OCI-LY3 (cell line): Measurements from ENCODE around the gene HIPK2.
"Not testable (repeated sequence)": the region's sequence is repeated elsewhere in the genome, so short reads cannot be mapped to it uniquely, and the experiment has no call there.

Source experiments
- H2AFZ ChIP-seq: fragments of 200-600, 300-600 bp; shearing (Covaris generic); 2 replicates; pipeline ENCODE4 v1.6.0; 2014; ENCODE audit warnings: antibody characterized with exemption, low read depth, low read length
- H3K27ac ChIP-seq: fragments of 200-600, 300-600 bp; sonication (generic); 2 replicates; pipeline ENCODE4 v1.5.1; 2014; ENCODE audit warnings: mild to moderate bottlenecking, low read length, moderate library complexity, mixed read lengths
- H3K27me3 ChIP-seq: fragments of 200-600, 300-600 bp; sonication (generic); 2 replicates; pipeline ENCODE4 v1.6.1; 2014; ENCODE audit warnings: low read depth, low read length, mixed read lengths
- H3K36me3 ChIP-seq: fragments of 200-600, 300-600 bp; sonication (generic); replicated peaks from 2 replicates; pipeline ENCODE3; 2014; ENCODE audit warnings: low read depth, low read length, mixed read lengths
- H3K4me1 ChIP-seq: fragments of 300-600, 200-600 bp; sonication (generic); 2 replicates; pipeline ENCODE4 v1.6.1; 2014; ENCODE audit warnings: low read length, mixed read lengths
- H3K4me2 ChIP-seq: fragments of 200-600, 300-600 bp; sonication (generic); 2 replicates; pipeline ENCODE4 v1.6.1; 2014; ENCODE audit warnings: low read length, mixed read lengths
- H3K4me3 ChIP-seq: fragments of 300-600, 200-600 bp; sonication (generic); 2 replicates; pipeline ENCODE4 v1.5.1; 2014; ENCODE audit warnings: antibody characterized with exemption, mild to moderate bottlenecking, low read length, moderate library complexity
- H3K79me2 ChIP-seq: fragments of 300-600, 200-600 bp; shearing (Covaris generic); 2 replicates; pipeline ENCODE4 v1.6.1; 2014; ENCODE audit warnings: mild to moderate bottlenecking, low read length, mixed read lengths
- H3K9ac ChIP-seq: fragments of 300-600, 200-600 bp; shearing (Covaris generic); 2 replicates; pipeline ENCODE4 v1.6.0; 2014; ENCODE audit warnings: mild to moderate bottlenecking, low read length, moderate library complexity
- H3K9me3 ChIP-seq: fragments of 200-600, 300-600 bp; shearing (Covaris generic); 2 replicates; pipeline ENCODE4 v1.6.1; 2014; ENCODE audit warnings: low read length, mixed read lengths; ENCODE audit not compliant: insufficient read depth
- H4K20me1 ChIP-seq: fragments of 200-600, 300-600 bp; sonication (generic); 2 replicates; pipeline ENCODE4 v1.6.1; 2016; ENCODE audit warnings: low read length, mixed read lengths; ENCODE audit not compliant: insufficient read depth
- EZH2phosphoT487 ChIP-seq: fragments of 200-600 bp; shearing (Covaris generic); IDR thresholded peaks from 2 replicates; pipeline ENCODE4 v1.6.1; 2018; ENCODE audit warnings: antibody characterized with exemption, mixed run types, low read depth
- TF ChIP-seq, protein P1 (sequence below): fragments of 200-600, 300-600 bp; sonication (generic); IDR thresholded peaks from 2 replicates; pipeline ENCODE4 v1.5.1; 2014; ENCODE audit warnings: antibody characterized with exemption, low read length, low read depth

Gene HIPK2

DNA sequence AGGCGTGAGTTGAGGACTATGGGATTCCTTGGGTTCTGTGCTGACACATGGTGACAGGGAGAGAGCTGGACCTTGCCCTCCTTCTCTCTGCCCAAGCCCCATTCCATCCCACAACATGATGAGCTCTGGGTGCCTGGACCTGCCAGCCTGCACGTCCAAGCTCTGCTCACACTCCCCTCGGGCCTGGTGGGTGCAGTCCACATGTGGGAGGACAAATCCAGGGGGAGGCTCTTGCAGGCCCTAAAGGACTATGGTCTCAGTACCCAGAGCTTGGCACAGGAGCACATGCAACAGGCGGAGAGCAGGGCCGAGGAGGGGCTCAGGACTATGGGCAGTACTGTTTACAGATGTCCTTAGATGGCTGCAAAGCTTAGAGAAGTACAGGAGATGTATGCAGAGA lies 162.9 kb downstream of the HIPK2 start:
- H3K9ac ChIP-seq, result no peak overlapping the region
- TF ChIP-seq EZH2phosphoT487, result no peak
- TF ChIP-seq, protein P1, sequence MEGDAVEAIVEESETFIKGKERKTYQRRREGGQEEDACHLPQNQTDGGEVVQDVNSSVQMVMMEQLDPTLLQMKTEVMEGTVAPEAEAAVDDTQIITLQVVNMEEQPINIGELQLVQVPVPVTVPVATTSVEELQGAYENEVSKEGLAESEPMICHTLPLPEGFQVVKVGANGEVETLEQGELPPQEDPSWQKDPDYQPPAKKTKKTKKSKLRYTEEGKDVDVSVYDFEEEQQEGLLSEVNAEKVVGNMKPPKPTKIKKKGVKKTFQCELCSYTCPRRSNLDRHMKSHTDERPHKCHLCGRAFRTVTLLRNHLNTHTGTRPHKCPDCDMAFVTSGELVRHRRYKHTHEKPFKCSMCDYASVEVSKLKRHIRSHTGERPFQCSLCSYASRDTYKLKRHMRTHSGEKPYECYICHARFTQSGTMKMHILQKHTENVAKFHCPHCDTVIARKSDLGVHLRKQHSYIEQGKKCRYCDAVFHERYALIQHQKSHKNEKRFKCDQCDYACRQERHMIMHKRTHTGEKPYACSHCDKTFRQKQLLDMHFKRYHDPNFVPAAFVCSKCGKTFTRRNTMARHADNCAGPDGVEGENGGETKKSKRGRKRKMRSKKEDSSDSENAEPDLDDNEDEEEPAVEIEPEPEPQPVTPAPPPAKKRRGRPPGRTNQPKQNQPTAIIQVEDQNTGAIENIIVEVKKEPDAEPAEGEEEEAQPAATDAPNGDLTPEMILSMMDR, result no peak
- no peaks in the 10 kb centered on the region for H3K79me2 ChIP-seq
- H3K36me3 ChIP-seq, result no peaks in the 10 kb centered on the region
- no peaks in the 10 kb centered on the region for H4K20me1 ChIP-seq
- H3K4me1 ChIP-seq, result no peaks in the 10 kb centered on the region
- no peaks in the 10 kb centered on the region; the same call in 1 of the 2 replicates for H3K27me3 ChIP-seq
- H3K4me2 ChIP-seq, result no peak overlapping the region
- H3K4me3 ChIP-seq, result no peak overlapping the region
- no peaks in the 10 kb centered on the region for H3K9me3 ChIP-seq
- H3K27ac ChIP-seq, result no peak overlapping the region
- H2AFZ ChIP-seq, result no peak overlapping the region

DNA sequence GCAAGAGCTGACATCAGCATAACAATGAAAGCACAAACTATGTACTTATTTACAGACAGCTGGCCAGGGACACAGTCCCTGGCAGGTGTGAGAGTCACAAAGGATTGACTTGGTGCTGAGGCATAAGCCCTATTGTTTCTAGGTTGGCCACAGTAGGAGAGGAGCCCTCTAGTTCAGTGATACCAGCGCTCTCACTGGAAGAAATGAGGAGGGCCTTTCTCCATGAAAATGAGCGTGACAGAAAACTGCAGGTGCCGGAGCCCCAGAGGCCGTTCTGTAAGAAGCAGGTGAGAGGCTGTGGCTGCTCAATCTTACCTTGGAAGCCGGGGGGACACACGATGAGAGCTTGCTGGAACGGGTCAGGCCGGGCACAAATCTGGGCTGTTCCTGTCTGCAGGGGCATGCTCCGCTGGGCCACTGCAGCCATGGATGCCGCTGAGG lies 163.8 kb downstream of the HIPK2 start:
- Histone ChIP-seq H3K4me3 (no peak overlapping the region), H3K27me3 (no peaks in the 10 kb centered on the region; the same call in 1 of the 2 replicates), H3K9me3 (no peaks in the 10 kb centered on the region), H3K36me3 (no peaks in the 10 kb centered on the region), H3K27ac (no peak overlapping the region), H2AFZ (no peak overlapping the region), H3K4me1 (no peaks in the 10 kb centered on the region), H3K9ac (no peak overlapping the region), H3K4me2 (no peak overlapping the region), H3K79me2 (no peaks in the 10 kb centered on the region), H4K20me1 (no peaks in the 10 kb centered on the region)
- TF ChIP-seq, protein P1, result no peak
- TF ChIP-seq EZH2phosphoT487, result no peak

DNA sequence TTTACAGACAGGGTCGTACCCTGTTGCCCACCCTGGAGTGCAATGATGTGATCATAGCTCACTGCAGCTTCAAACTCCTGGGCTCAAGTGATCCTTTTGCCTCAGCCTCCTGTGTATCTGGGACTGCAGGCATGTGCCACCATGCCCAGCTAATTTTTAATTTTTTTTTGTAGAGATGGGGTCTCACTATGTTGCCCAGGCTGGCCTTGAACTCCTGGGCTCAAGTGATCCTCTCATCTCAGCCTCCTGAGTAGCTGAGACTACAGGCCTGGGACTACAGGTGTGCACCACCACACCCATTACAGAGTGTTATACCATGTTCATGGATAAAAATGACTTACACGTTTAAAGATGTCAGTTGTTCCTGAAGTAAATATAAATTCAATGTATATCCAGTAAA lies 166.2 kb downstream of the HIPK2 start:
- not testable (repeated sequence) for H3K9ac ChIP-seq, H3K4me1 ChIP-seq, H2AFZ ChIP-seq, H3K27me3 ChIP-seq, H3K36me3 ChIP-seq, H3K27ac ChIP-seq, H3K79me2 ChIP-seq, H3K9me3 ChIP-seq, H3K4me3 ChIP-seq, H4K20me1 ChIP-seq, H3K4me2 ChIP-seq

DNA sequence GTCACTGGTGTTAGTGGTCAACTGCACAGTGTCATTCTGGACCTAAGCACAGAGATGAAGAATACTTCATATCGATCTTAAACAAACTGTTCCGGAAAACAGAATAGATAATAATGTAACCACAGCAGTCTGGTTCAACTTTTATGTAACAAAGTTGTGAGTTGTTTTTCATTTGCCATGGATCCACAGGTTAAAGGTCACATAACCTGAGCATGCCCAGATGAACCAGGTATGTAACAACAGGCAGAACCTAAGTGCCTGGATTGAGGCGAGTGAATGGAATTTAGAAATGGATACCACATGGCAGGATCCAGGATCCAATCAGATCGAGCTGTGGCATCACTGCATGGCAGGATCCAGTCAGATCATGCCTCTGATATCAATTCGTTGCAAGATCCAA lies 167.2 kb downstream of the HIPK2 start:
- Histone ChIP-seq H3K36me3 (no peaks in the 10 kb centered on the region), H3K4me1 (no peaks in the 10 kb centered on the region), H3K4me3 (no peak overlapping the region), H3K4me2 (no peak overlapping the region), H3K79me2 (no peaks in the 10 kb centered on the region), H3K27me3 (peaks cover 9% of the 10 kb centered on the region), H3K9ac (no peak overlapping the region), H3K27ac (no peak overlapping the region), H2AFZ (no peak overlapping the region), H4K20me1 (no peaks in the 10 kb centered on the region), H3K9me3 (no peaks in the 10 kb centered on the region)
- TF ChIP-seq EZH2phosphoT487, result no peak
- TF ChIP-seq, protein P1, result no peak

DNA sequence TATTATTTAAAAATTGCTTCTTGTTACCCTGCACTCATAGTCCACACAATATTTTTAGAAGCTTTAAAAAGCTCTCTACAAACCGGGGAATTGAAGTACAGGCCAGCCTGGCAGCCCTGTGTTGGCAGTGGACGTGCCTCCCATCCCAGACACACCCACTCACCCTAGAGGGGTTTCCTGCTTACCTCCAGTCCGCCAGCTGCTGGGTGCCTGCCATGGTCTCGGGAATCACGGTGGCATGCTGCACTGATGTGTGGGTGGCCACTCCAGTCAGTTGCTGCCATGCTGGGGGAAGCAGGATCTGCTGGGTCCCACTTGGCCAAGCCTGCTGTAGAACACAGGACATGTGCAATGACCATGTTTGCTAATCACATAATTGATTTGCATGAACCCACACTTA lies 173.9 kb downstream of the HIPK2 start:
- Histone ChIP-seq H2AFZ (no peak overlapping the region), H3K36me3 (no peaks in the 10 kb centered on the region), H3K4me3 (no peak overlapping the region), H3K27me3 (peaks cover 9% of the 10 kb centered on the region; the same call in 1 of the 2 replicates), H3K9me3 (no peaks in the 10 kb centered on the region), H4K20me1 (no peaks in the 10 kb centered on the region), H3K9ac (no peak overlapping the region), H3K27ac (no peak overlapping the region), H3K4me1 (no peaks in the 10 kb centered on the region), H3K4me2 (no peak overlapping the region), H3K79me2 (no peaks in the 10 kb centered on the region)
- TF ChIP-seq, protein P1, result no peak
- no peak for TF ChIP-seq EZH2phosphoT487
